ENCODE data around the gene NDUFV1.

- TF ChIP-seq, protein P1, sequence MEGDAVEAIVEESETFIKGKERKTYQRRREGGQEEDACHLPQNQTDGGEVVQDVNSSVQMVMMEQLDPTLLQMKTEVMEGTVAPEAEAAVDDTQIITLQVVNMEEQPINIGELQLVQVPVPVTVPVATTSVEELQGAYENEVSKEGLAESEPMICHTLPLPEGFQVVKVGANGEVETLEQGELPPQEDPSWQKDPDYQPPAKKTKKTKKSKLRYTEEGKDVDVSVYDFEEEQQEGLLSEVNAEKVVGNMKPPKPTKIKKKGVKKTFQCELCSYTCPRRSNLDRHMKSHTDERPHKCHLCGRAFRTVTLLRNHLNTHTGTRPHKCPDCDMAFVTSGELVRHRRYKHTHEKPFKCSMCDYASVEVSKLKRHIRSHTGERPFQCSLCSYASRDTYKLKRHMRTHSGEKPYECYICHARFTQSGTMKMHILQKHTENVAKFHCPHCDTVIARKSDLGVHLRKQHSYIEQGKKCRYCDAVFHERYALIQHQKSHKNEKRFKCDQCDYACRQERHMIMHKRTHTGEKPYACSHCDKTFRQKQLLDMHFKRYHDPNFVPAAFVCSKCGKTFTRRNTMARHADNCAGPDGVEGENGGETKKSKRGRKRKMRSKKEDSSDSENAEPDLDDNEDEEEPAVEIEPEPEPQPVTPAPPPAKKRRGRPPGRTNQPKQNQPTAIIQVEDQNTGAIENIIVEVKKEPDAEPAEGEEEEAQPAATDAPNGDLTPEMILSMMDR (IDR thresholded peaks at IDR 0.05) = no peak
- TF ChIP-seq POLR2AphosphoS5 (IDR thresholded peaks at IDR 0.05) = no peak
- no peak for TF ChIP-seq POLR2A (IDR thresholded peaks at IDR 0.05)
These were observed 35.3 kb upstream of the NDUFV1 start for GRCh38 chr11:67571443-67571842.

Data from sigmoid colon (tissue), 4 donors.